CD4-positive, alpha-beta T cell treated with Interleukin-1 beta for 1 hour (primary cell): ENCODE data around the gene RASSF9.

Source experiments
- DNase-seq, 2 donors: peaks; one replicate each; pipeline ENCODE4 v3.0.0-alpha.2; 2020 to 2022

The RASSF9 gene

GRCh38 chr12:85836197-85837090, at the start of gene RASSF9:
Gene RASSF9 (minus strand): TSS chr12:85836409. CDS start chr12:85836201, 208 bp downstream.
- DNase-seq = no peak

GRCh38 chr12:85883763-85884162, 47.6 kb upstream of the RASSF9 start:
- DNase-seq = no peak

GRCh38 chr12:85877459-85877858, 41.2 kb upstream of the RASSF9 start:
- DNase-seq = no peak

- no peak for DNase-seq
These were observed 37.8 kb upstream of the RASSF9 start, which contains the start of gene NTS for GRCh38 chr12:85874031-85874461. Gene NTS (plus strand): TSS chr12:85874295. CDS start chr12:85874404, 109 bp downstream.

- DNase-seq = peak in 1 of 2 donors; percentile 13
These were observed 36.4 kb upstream of the RASSF9 start for GRCh38 chr12:85872497-85873091.

- no peak for DNase-seq
These were observed 31.0 kb upstream of the RASSF9 start for GRCh38 chr12:85866986-85867776.

GRCh38 chr12:85865890-85866289, 29.7 kb upstream of the RASSF9 start:
- DNase-seq = no peak

GRCh38 chr12:85856966-85857365, 20.8 kb upstream of the RASSF9 start:
- no peak for DNase-seq

GRCh38 chr12:85855305-85855704, 19.1 kb upstream of the RASSF9 start:
- no peak for DNase-seq

- no peak for DNase-seq
These were observed 13.1 kb upstream of the RASSF9 start for GRCh38 chr12:85849344-85849743.

GRCh38 chr12:85843606-85844310, 7.5 kb upstream of the RASSF9 start:
- no peak for DNase-seq

GRCh38 chr12:85835426-85836196, 598 bp downstream of the RASSF9 start:
- no peak for DNase-seq

- DNase-seq = no peak
These were observed 1.8 kb downstream of the RASSF9 start for GRCh38 chr12:85834378-85834777.

GRCh38 chr12:85833579-85833978, 2.6 kb downstream of the RASSF9 start:
- DNase-seq = no peak

GRCh38 chr12:85831327-85831990, 4.8 kb downstream of the RASSF9 start:
- no peak for DNase-seq

- DNase-seq = no peak
These were observed 6.8 kb downstream of the RASSF9 start for GRCh38 chr12:85829391-85829790.

- no peak for DNase-seq
These were observed 7.6 kb downstream of the RASSF9 start for GRCh38 chr12:85828576-85828975.

- DNase-seq = no peak
These were observed 10.5 kb downstream of the RASSF9 start for GRCh38 chr12:85825746-85826145.

- DNase-seq = no peak
These were observed 12.6 kb downstream of the RASSF9 start for GRCh38 chr12:85823436-85824180.

GRCh38 chr12:85821759-85822158, 14.4 kb downstream of the RASSF9 start:
- DNase-seq = no peak
